ENCODE results near the gene TALDO1. TPM values are rescaled to one million over a fixed set of nuclear protein-coding genes. Genes with fewer than 3 reads are reported as not detected.
A peak's percentile ranks its signal among the peaks of the same experiment; 100 is the strongest.

TALDO1 gene
- total and polyA plus RNA-seq, 2 of the 8 experiments (the other 6 are each of a cell fraction or from before 2014, with no cell fraction given) = 265 to 308 TPM

GRCh38 chr11:777288-778255 lies 30.3 kb downstream of the TALDO1 start, which contains the start of gene GATD1 (continued):
- 0 out of 4 replicates have a peak, but pooled peaks of 1 of the 3 experiments have one; percentile 7 for TF ChIP-seq CTCF (IDR thresholded peaks at IDR 0.05; ENCODE audit: control extremely low read depth in 1 of 3, insufficient read depth in 1 of 3, low read depth in 1 of 3, low read length in 3 of 3)
- no peak for TF ChIP-seq EP300 (IDR thresholded peaks at IDR 0.05; ENCODE audit: borderline replicate concordance in 1 of 2, low read depth in 2 of 2, low read length in 2 of 2)
- TF ChIP-seq MAX (IDR thresholded peaks at IDR 0.05) = peak; percentile 21; the same call in 1 of the 2 replicates
- no peak for TF ChIP-seq KDM5A (IDR thresholded peaks at IDR 0.05; ENCODE audit: low read length)
- TF ChIP-seq CHD7 (IDR thresholded peaks at IDR 0.05; ENCODE audit: insufficient replicate concordance, low read length) = no peak

All from H1 (cell line).